MM.1S (cell line): ENCODE measurements around the gene SYK.
"Not testable (repeated sequence)": the region's sequence is repeated elsewhere in the genome, so short reads cannot be mapped to it uniquely, and the experiment has no call there.

Experiments
- DNase-seq: peaks from one replicate; pipeline ENCODE4 v3.0.0-alpha.2; 2015
- H2AFZ ChIP-seq: fragments of 300-600 bp; sonication (generic); 2 replicates; pipeline ENCODE4 v1.6.0; 2016; ENCODE audit warnings: antibody characterized with exemption, low read length
- H3F3A ChIP-seq: fragments of 300-600 bp; sonication (generic); 2 replicates; pipeline ENCODE4 v1.6.1; 2016; ENCODE audit warnings: mild to moderate bottlenecking, antibody characterized with exemption, low read length, moderate library complexity, mixed read lengths; ENCODE audit not compliant: insufficient read depth
- H3K27ac ChIP-seq: fragments of 300-600 bp; sonication (generic); 2 replicates; pipeline ENCODE4 v1.5.1; 2016; ENCODE audit warnings: mild to moderate bottlenecking, low read length
- H3K27me3 ChIP-seq: fragments of 300-600 bp; sonication (generic); replicated peaks from 2 replicates; pipeline ENCODE4 v1.6.0; 2016; ENCODE audit warnings: low read length; ENCODE audit not compliant: insufficient read depth
- H3K36me3 ChIP-seq: fragments of 300-600 bp; sonication (generic); replicated peaks from 2 replicates; pipeline ENCODE4 v1.6.1; 2016; ENCODE audit warnings: mild to moderate bottlenecking, low read length, mixed read lengths; ENCODE audit not compliant: insufficient read depth
- H3K4me1 ChIP-seq: fragments of 300-600 bp; sonication (generic); 2 replicates; pipeline ENCODE4 v1.6.1; 2016; ENCODE audit warnings: low read length, mixed read lengths
- H3K4me2 ChIP-seq: fragments of 300-600 bp; sonication (generic); 2 replicates; pipeline ENCODE4 v1.6.0; 2016; ENCODE audit warnings: low read depth, low read length
- H3K4me3 ChIP-seq: fragments of 300-600 bp; sonication (generic); 2 replicates; pipeline ENCODE4 v1.5.1; 2016; ENCODE audit warnings: low read length, mixed read lengths
- H3K79me2 ChIP-seq: fragments of 300-600 bp; sonication (generic); 2 replicates; pipeline ENCODE4 v1.6.1; 2016; ENCODE audit warnings: mixed run types, low read length, mixed read lengths
- H3K9ac ChIP-seq: fragments of 300-600 bp; sonication (generic); 2 replicates; pipeline ENCODE4 v1.6.1; 2016; ENCODE audit warnings: low read length, mixed read lengths
- H3K9me2 ChIP-seq: fragments of 300-600 bp; sonication (generic); replicated peaks from 2 replicates; pipeline ENCODE4 v1.6.1; 2016; ENCODE audit warnings: mild to moderate bottlenecking, low read length, mixed read lengths; ENCODE audit not compliant: insufficient read depth
- H3K9me3 ChIP-seq: fragments of 300-600 bp; sonication (generic); replicated peaks from 2 replicates; pipeline ENCODE4 v1.6.1; 2016; ENCODE audit warnings: mild to moderate bottlenecking, low read length, mixed read lengths; ENCODE audit not compliant: insufficient read depth
- H4K20me1 ChIP-seq: fragments of 300-600 bp; sonication (generic); 2 replicates; pipeline ENCODE4 v1.6.1; 2016; ENCODE audit warnings: mild to moderate bottlenecking, low read length, moderate library complexity, mixed read lengths; ENCODE audit not compliant: insufficient read depth
- EZH2 ChIP-seq: fragments of 300-600 bp; sonication (generic); optimal IDR thresholded peaks from 2 replicates; pipeline ENCODE3; 2017; ENCODE audit warnings: low read depth, mild to moderate bottlenecking, antibody characterized with exemption, low read length, mixed read lengths
- EZH2phosphoT487 ChIP-seq: fragments of 300-600 bp; sonication (generic); IDR thresholded peaks from 2 replicates; pipeline ENCODE4 v1.6.1; 2018; ENCODE audit warnings: antibody characterized with exemption, low read length
- TF ChIP-seq, protein P1 (sequence below): fragments of 300-600 bp; sonication (generic); IDR thresholded peaks from 2 replicates; pipeline ENCODE4 v1.5.1; 2016; ENCODE audit warnings: antibody characterized with exemption, low read length, mixed read lengths

The SYK gene

DNA sequence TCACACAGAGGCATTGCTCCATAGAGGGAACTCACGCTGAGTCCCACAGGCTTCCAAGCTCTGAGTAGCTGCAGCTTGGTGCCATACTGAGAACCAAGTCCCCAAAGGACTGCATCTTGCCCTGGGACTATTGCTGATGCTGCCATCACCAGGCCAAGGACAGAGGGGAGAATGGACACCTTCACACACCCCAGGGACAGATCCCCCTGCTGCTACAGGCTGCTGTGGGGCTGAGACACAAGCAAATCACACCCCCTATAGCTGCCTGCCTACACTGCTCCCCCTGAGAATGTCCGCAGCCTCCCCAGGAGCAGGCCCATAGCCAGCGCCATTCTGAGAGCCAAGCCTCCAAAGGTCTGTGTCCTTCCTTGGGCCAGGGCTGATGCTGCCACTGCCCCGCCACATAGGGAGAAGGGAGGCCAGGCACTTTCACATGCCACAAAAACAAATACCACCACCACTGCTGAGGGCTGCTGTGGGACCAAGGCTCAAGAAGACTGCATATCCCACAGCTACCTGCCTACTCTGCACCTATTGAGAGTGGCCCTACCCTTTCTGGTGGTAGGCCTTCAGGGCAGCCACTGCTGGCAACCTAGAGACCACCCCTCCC, 81.5 kb downstream of the SYK start:
- no peak overlapping the region for H3K4me3 ChIP-seq

DNA sequence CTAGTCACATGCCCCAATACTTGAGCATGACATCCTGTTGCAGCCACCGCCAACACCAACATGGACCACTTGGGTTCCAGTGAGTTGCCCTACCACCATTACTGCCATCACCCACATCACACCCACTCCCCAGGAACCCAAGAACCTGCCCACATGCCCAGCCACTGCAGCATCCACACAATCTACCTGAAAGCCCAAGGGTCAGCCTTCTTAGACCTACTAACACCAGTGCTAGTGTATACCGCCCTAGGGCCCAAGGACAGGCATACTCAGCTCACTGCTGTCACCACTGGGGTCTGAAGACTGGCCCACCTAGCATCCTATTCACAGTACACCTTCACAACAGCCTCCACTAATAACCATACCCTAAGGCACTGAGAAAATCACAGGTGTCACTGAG, 82.0 kb downstream of the SYK start:
- H3K79me2 ChIP-seq = no peaks in the 10 kb centered on the region
- H3K9me2 ChIP-seq = no peaks in the 10 kb centered on the region
- no peak overlapping the region for H3K9ac ChIP-seq
- H3K4me1 ChIP-seq = peaks cover 25% of the 10 kb centered on the region
- no peak overlapping the region for H3K4me3 ChIP-seq
- no peaks in the 10 kb centered on the region for H3K9me3 ChIP-seq
- no peak overlapping the region for H3K4me2 ChIP-seq
- peaks cover 22% of the 10 kb centered on the region for H3F3A ChIP-seq
- H3K27ac ChIP-seq = no peak overlapping the region
- H3K27me3 ChIP-seq = no peaks in the 10 kb centered on the region
- no peak overlapping the region for H2AFZ ChIP-seq
- no peaks in the 10 kb centered on the region for H4K20me1 ChIP-seq
- H3K36me3 ChIP-seq = no peaks in the 10 kb centered on the region
- no peak for DNase-seq
- TF ChIP-seq EZH2 (no peak), EZH2phosphoT487 (no peak)
- TF ChIP-seq, protein P1, sequence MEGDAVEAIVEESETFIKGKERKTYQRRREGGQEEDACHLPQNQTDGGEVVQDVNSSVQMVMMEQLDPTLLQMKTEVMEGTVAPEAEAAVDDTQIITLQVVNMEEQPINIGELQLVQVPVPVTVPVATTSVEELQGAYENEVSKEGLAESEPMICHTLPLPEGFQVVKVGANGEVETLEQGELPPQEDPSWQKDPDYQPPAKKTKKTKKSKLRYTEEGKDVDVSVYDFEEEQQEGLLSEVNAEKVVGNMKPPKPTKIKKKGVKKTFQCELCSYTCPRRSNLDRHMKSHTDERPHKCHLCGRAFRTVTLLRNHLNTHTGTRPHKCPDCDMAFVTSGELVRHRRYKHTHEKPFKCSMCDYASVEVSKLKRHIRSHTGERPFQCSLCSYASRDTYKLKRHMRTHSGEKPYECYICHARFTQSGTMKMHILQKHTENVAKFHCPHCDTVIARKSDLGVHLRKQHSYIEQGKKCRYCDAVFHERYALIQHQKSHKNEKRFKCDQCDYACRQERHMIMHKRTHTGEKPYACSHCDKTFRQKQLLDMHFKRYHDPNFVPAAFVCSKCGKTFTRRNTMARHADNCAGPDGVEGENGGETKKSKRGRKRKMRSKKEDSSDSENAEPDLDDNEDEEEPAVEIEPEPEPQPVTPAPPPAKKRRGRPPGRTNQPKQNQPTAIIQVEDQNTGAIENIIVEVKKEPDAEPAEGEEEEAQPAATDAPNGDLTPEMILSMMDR = no peak

More for the DNA sequence above, 81.5 kb downstream of the SYK start:
- H3K9me2 ChIP-seq = no peaks in the 10 kb centered on the region
- no peak for TF ChIP-seq EZH2phosphoT487
- no peak for TF ChIP-seq EZH2
- TF ChIP-seq, protein P1 = no peak
- no peaks in the 10 kb centered on the region for H3K79me2 ChIP-seq
- H2AFZ ChIP-seq = no peak overlapping the region
- H3K4me2 ChIP-seq = no peak overlapping the region
- no peaks in the 10 kb centered on the region for H4K20me1 ChIP-seq
- no peak overlapping the region for H3K9ac ChIP-seq
- H3K36me3 ChIP-seq = no peaks in the 10 kb centered on the region
- H3F3A ChIP-seq = peaks cover 22% of the 10 kb centered on the region
- DNase-seq = no peak
- H3K9me3 ChIP-seq = no peaks in the 10 kb centered on the region
- H3K27me3 ChIP-seq = no peaks in the 10 kb centered on the region
- no peak overlapping the region for H3K27ac ChIP-seq
- H3K4me1 ChIP-seq = peaks cover 25% of the 10 kb centered on the region

DNA sequence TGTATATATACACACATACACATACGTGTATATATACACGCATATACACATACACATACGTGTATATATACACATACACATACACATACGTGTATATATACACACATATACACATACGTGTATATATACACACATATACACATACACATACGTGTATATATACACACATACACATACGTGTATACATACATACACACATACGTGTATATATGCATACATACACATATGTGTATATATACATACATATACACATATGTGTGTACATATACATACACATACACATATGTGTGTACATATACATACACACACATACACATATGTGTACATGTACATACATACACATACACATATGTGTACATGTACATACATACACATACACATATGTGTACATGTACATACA, 82.6 kb downstream of the SYK start:
- H3K79me2 ChIP-seq = no peaks in the 10 kb centered on the region
- TF ChIP-seq, protein P1 = no peak
- TF ChIP-seq EZH2 = no peak
- no peak for TF ChIP-seq EZH2phosphoT487
- no peak overlapping the region for H2AFZ ChIP-seq
- DNase-seq = no peak
- no peaks in the 10 kb centered on the region for H3K36me3 ChIP-seq
- no peaks in the 10 kb centered on the region for H3K9me2 ChIP-seq
- peaks cover 22% of the 10 kb centered on the region for H3F3A ChIP-seq
- no peak overlapping the region for H3K4me3 ChIP-seq
- no peaks in the 10 kb centered on the region for H4K20me1 ChIP-seq
- H3K4me1 ChIP-seq = peaks cover 25% of the 10 kb centered on the region
- H3K27me3 ChIP-seq = no peaks in the 10 kb centered on the region
- H3K4me2 ChIP-seq = no peak overlapping the region
- H3K9ac ChIP-seq = no peak overlapping the region
- no peak overlapping the region for H3K27ac ChIP-seq
- no peaks in the 10 kb centered on the region for H3K9me3 ChIP-seq

DNA sequence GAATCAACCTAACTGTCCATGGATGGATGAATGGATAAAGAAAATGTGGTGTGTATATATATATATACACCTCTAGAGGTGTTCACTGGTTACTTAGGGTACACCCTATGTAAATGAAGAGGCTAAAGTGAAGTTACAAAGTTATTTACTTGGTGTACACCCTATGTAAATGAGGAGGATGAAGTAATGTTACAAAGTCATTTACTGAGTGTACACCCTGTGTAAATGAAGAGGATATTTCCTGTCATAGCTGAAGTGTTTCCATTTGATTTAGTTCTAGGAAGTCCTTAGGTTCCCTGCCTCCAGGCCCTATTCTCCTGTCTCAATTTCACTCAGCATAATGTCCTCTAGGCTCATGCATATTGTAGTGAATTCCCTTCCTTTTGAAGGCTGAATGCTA, 85.2 kb downstream of the SYK start:
- H3F3A ChIP-seq = peaks cover 10% of the 10 kb centered on the region
- H3K36me3 ChIP-seq, H4K20me1 ChIP-seq, H3K4me1 ChIP-seq, H3K9me3 ChIP-seq, H2AFZ ChIP-seq, H3K27me3 ChIP-seq, H3K27ac ChIP-seq, H3K9me2 ChIP-seq, DNase-seq, H3K79me2 ChIP-seq, H3K4me2 ChIP-seq, H3K4me3 ChIP-seq, H3K9ac ChIP-seq: not testable (repeated sequence)
